ENCODE measurements around the gene CSH1.
"Not testable (repeated sequence)": the region's sequence is repeated elsewhere in the genome, so short reads cannot be mapped to it uniquely, and the experiment has no call there.

CSH1 gene

DNA sequence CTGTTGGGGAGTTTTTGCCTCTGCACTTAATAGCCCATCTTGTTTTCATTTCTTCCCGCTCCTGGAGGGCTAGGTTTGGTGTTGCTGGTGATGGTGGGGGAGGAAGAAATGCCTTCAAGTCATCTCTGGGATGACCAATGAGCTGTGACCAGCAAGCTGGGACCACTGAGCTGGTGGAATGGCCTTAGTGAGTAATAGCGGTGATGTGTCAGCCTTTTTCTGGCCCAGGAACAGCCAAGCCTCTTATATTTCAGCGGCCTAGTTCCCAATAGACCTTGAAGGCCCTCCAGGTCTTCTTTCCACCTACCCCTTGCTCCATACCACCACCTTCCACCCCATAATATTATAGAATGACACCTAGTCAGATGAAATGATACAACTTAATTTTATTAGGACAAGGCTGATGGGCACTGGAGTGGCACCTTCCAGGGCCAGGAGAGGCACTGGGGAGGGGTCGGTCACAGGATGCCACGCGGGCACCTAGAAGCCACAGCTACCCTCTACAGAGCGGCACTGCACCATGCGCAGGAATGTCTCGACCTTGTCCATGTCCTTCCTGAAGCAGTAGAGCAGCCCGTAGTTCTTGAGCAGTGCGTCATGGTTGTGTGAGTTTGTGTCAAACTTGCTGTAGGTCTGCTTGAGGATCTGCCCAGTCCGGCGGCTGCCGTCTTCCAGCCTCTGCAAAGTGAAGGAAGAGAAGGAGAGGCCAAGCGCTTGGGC, 24.6 kb downstream of the CSH1 start:
- not testable (repeated sequence) for DNase-seq (ENCODE audit: low read depth, low spot score); H3K4me3 ChIP-seq (ENCODE audit: insufficient read length, low read depth); H3K4me1 ChIP-seq (ENCODE audit: insufficient read depth, insufficient read length); H3K36me3 ChIP-seq (ENCODE audit: insufficient read depth, insufficient read length, low read length); H3K9ac ChIP-seq (ENCODE audit: insufficient read length, low read depth); H3K27me3 ChIP-seq (ENCODE audit: insufficient read depth, insufficient read length); H3K9me3 ChIP-seq (ENCODE audit: insufficient read depth, low read length)

DNA sequence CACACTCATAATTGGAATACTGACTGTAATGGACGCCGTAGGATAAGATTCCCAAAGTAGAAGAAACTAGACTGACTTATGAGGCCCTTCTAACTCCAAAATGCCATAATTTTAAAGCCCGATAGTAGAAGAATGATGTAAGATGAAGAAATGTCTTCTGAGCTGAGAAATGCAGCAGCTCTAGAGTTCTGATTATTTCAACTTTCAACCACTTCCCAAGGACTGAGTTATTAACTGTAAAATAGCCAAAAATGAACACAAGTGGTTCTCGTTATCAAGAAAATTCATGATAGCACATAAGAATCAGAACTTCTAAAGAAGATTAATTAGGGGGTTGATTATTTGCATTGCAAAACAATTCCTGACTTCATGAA, 26.1 kb downstream of the CSH1 start:
- not testable (repeated sequence) for DNase-seq (ENCODE audit: low read depth, low spot score)

DNA sequence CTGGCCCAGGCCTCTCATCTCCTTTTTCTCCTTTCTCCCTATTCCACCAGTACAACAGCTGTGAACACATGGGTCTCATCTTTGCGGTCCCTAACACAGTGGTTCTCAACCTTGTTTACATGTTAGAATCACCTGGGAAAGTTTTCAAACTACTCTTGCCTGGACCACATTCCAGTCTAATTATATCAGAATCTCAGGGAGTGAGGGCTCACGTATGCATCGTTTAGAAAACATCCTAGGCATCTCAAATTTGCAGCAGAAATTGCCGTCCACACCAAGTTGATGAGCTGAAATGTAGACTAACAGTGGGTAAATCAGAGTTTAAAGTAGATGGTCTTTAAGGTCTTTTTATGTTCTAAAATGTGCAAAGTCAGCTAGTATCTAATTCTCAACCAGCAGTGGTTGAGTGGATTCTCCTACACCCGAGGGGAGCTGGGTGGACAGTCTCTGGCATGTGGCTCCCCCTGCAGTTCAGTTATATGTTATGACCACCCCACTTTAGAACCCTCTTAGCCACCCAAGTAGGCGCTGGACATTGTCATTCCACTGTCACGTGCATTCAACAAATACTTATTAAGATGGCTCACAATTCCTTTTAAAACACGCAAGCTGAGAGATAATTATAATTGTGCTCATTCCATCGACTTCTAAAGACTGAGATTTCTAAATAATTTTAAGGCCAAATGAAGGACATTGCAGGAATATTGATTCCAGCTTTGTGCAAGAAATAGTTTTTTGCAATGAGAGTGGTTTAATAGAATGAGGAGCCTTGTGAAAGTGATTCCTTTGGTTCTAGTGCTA, 26.7 kb downstream of the CSH1 start:
- H3K9me3 ChIP-seq (ENCODE audit: insufficient read depth, low read length); DNase-seq (ENCODE audit: low read depth, low spot score); H3K4me3 ChIP-seq (ENCODE audit: insufficient read length, low read depth); H3K27me3 ChIP-seq (ENCODE audit: insufficient read depth, insufficient read length); H3K9ac ChIP-seq (ENCODE audit: insufficient read length, low read depth); H3K36me3 ChIP-seq (ENCODE audit: insufficient read depth, insufficient read length, low read length); H3K4me1 ChIP-seq (ENCODE audit: insufficient read depth, insufficient read length): not testable (repeated sequence)

More for the DNA sequence above, 26.1 kb downstream of the CSH1 start:
- H3K4me3 ChIP-seq (ENCODE audit: insufficient read length, low read depth); H3K9ac ChIP-seq (ENCODE audit: insufficient read length, low read depth); H3K9me3 ChIP-seq (ENCODE audit: insufficient read depth, low read length); H3K36me3 ChIP-seq (ENCODE audit: insufficient read depth, insufficient read length, low read length); H3K4me1 ChIP-seq (ENCODE audit: insufficient read depth, insufficient read length); H3K27me3 ChIP-seq (ENCODE audit: insufficient read depth, insufficient read length): not testable (repeated sequence)

DNA sequence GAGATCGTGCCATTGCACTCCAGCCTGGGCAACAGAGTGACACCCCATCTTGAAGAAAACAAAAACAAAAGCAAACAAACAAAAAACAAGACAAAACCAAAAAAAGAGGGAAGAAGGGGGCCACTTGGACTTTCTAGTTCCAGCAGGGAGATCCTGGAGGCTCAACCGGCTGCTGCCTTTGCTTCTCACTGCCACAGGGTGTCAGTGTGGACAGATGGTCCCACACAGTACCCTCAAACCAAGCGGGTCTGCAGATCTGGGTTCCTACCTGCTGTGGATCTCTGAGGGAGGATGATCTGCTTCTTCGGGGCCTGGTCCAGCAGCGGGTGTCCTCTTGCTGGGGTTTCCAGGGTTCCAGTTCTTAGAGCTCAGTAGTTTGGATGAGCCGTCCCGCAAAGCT, 29.7 kb downstream of the CSH1 start:
- H3K9me3 ChIP-seq (ENCODE audit: insufficient read depth, low read length); H3K9ac ChIP-seq (ENCODE audit: insufficient read length, low read depth); DNase-seq (ENCODE audit: low read depth, low spot score); H3K27me3 ChIP-seq (ENCODE audit: insufficient read depth, insufficient read length); H3K4me3 ChIP-seq (ENCODE audit: insufficient read length, low read depth); H3K4me1 ChIP-seq (ENCODE audit: insufficient read depth, insufficient read length); H3K36me3 ChIP-seq (ENCODE audit: insufficient read depth, insufficient read length, low read length): not testable (repeated sequence)

DNA sequence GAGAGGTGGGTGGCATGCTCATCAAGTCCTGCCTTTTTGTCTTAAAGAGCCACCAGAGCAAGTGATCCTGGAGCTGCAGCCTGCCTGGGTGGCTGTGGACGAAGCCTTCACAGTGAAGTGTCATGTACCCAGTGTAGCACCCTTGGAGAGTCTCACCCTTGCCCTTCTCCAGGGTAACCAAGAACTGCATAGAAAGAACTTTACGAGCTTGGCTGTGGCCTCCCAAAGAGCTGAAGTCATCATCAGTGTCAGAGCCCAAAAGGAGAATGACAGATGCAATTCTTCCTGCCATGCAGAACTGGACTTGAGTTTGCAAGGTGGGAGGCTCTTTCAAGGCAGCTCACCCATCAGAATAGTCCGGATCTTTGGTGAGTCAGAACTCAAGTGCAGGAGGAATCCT, 37.1 kb downstream of the CSH1 start:
- Histone ChIP-seq H3K4me1 (ENCODE audit: insufficient read depth, insufficient read length) (no peaks in the 10 kb centered on the region), H3K9me3 (ENCODE audit: insufficient read depth, low read length) (no peaks in the 10 kb centered on the region), H3K9ac (ENCODE audit: insufficient read length, low read depth) (no peak overlapping the region), H3K27me3 (ENCODE audit: insufficient read depth, insufficient read length) (no peaks in the 10 kb centered on the region), H3K4me3 (ENCODE audit: insufficient read length, low read depth) (no peak overlapping the region), H3K36me3 (ENCODE audit: insufficient read depth, insufficient read length, low read length) (no peaks in the 10 kb centered on the region)
- DNase-seq (ENCODE audit: low read depth, low spot score) = no peak
- no peak for TF ChIP-seq YY1 (IDR thresholded peaks at IDR 0.05; ENCODE audit: insufficient read depth, insufficient read length)
- no peak for TF ChIP-seq SUZ12 (IDR thresholded peaks at IDR 0.05; ENCODE audit: extremely low read depth, insufficient read depth, insufficient read length)
- TF ChIP-seq ZNF274 (IDR thresholded peaks at IDR 0.05; ENCODE audit: low read depth, low read length) = no peak

DNA sequence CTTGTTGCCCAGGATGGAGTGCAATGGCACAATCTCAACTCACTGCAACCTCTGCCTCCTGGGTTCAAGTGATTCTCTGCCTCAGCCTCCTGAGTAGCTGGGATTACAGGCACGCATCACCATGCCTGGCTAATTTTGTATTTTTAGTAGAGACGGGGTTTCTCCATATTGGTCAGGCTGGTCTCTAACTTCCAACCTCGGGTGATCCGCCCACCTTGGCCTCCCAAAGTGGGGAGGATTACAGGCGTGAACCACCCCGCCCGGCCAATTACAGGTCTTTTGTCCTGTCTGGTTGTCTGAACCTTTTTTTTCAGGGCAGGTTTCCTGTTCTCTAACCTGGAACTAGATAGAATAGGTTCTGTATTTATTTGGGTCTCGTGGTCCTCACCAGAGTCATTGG, 39.9 kb downstream of the CSH1 start:
- H3K9ac ChIP-seq (ENCODE audit: insufficient read length, low read depth); H3K4me1 ChIP-seq (ENCODE audit: insufficient read depth, insufficient read length); H3K4me3 ChIP-seq (ENCODE audit: insufficient read length, low read depth); DNase-seq (ENCODE audit: low read depth, low spot score); H3K36me3 ChIP-seq (ENCODE audit: insufficient read depth, insufficient read length, low read length); H3K9me3 ChIP-seq (ENCODE audit: insufficient read depth, low read length); H3K27me3 ChIP-seq (ENCODE audit: insufficient read depth, insufficient read length): not testable (repeated sequence)

DNA sequence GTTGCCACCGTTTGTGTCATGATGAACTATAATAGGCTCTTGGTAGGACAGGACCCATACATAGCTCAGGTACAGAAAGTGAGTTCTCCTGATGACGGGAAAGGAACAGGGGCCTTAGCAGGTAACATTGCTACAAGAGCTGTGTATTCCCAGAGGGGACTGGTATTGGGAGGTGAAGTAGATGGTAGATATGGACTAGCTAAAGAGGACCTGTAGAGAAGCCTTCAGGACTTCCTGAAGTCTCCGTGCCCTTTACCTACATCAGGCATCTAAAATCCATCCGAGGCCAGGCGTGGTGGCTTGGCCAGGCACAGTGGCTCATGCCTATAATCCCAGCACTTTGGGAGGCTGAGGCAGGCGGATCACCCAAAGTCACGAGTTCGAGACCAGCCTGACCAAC, 41.2 kb downstream of the CSH1 start:
- no peak overlapping the region for H3K9ac ChIP-seq (ENCODE audit: insufficient read length, low read depth)
- no peaks in the 10 kb centered on the region for H3K27me3 ChIP-seq (ENCODE audit: insufficient read depth, insufficient read length)
- no peaks in the 10 kb centered on the region for H3K9me3 ChIP-seq (ENCODE audit: insufficient read depth, low read length)
- no peaks in the 10 kb centered on the region for H3K36me3 ChIP-seq (ENCODE audit: insufficient read depth, insufficient read length, low read length)
- no peak for DNase-seq (ENCODE audit: low read depth, low spot score)
- no peaks in the 10 kb centered on the region for H3K4me1 ChIP-seq (ENCODE audit: insufficient read depth, insufficient read length)
- no peak overlapping the region for H3K4me3 ChIP-seq (ENCODE audit: insufficient read length, low read depth)
- TF ChIP-seq ZNF274 (IDR thresholded peaks at IDR 0.05; ENCODE audit: low read depth, low read length) (no peak), SUZ12 (IDR thresholded peaks at IDR 0.05; ENCODE audit: extremely low read depth, insufficient read depth, insufficient read length) (no peak), YY1 (IDR thresholded peaks at IDR 0.05; ENCODE audit: insufficient read depth, insufficient read length) (no peak)

DNA sequence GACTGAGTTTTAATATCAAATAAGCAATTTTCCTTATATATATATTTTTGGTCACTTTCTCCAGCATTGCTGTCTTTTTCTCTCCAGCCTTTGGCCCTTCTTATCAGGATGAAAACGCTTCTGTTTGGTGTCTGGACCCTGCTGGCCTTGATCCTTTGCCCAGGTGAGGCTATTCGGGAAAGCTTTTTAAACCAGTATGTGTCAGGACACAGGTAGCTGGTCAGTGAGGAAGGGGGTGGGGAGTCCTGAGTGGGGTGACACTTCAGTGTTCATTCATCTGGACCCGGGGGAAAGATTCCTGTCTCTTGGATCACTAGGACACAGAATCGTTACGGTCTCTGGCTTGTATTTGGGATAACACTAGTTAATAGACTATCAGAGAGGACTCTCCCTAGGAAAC, 41.7 kb downstream of the CSH1 start:
- no peaks in the 10 kb centered on the region for H3K27me3 ChIP-seq (ENCODE audit: insufficient read depth, insufficient read length)
- TF ChIP-seq SUZ12 (IDR thresholded peaks at IDR 0.05; ENCODE audit: extremely low read depth, insufficient read depth, insufficient read length) (no peak), ZNF274 (IDR thresholded peaks at IDR 0.05; ENCODE audit: low read depth, low read length) (no peak), YY1 (IDR thresholded peaks at IDR 0.05; ENCODE audit: insufficient read depth, insufficient read length) (no peak)
- H3K9ac ChIP-seq (ENCODE audit: insufficient read length, low read depth) = no peak overlapping the region
- no peak overlapping the region for H3K4me3 ChIP-seq (ENCODE audit: insufficient read length, low read depth)
- H3K9me3 ChIP-seq (ENCODE audit: insufficient read depth, low read length) = no peaks in the 10 kb centered on the region
- DNase-seq (ENCODE audit: low read depth, low spot score) = no peak
- H3K36me3 ChIP-seq (ENCODE audit: insufficient read depth, insufficient read length, low read length) = no peaks in the 10 kb centered on the region
- no peaks in the 10 kb centered on the region for H3K4me1 ChIP-seq (ENCODE audit: insufficient read depth, insufficient read length)
